IgD-negative memory B cell (primary cell): ENCODE results near the gene NACA2. TPM values are rescaled to one million over a fixed set of nuclear protein-coding genes. Genes with fewer than 3 reads are reported as not detected.
"Not testable (repeated sequence)": the region's sequence is repeated elsewhere in the genome, so short reads cannot be mapped to it uniquely, and the experiment has no call there.

Experiments used
- H3K27ac Mint-ChIP-seq, 3 donors: one replicate each; pipeline ENCODE4 v1.8.0; 2020 to 2022; ENCODE audit warnings: mild to moderate bottlenecking in 3 of 3, mixed read lengths in 3 of 3, moderate library complexity in 1 of 3
- H3K27me3 Mint-ChIP-seq: one replicate; pipeline ENCODE4 v1.8.0; 2021; ENCODE audit warnings: mixed read lengths
- H3K36me3 Mint-ChIP-seq: one replicate; pipeline ENCODE4 v1.8.0; 2020; ENCODE audit warnings: mild to moderate bottlenecking, mixed read lengths
- H3K4me1 Mint-ChIP-seq, 3 donors: one replicate each; pipeline ENCODE4 v1.8.0; 2020 to 2022; ENCODE audit warnings: mixed read lengths in 3 of 3, mild to moderate bottlenecking in 1 of 3
- H3K4me3 Mint-ChIP-seq, 4 donors: one replicate each; pipeline ENCODE4 v1.8.0; 2020 to 2022; ENCODE audit warnings: mild to moderate bottlenecking in 4 of 4, mixed read lengths in 4 of 4, moderate library complexity in 3 of 4
- H3K9me3 Mint-ChIP-seq, 3 donors: one replicate each; pipeline ENCODE4 v1.8.0; 2020 to 2021; ENCODE audit warnings: mixed read lengths in 3 of 3, mild to moderate bottlenecking in 1 of 3
- polyA plus RNA-seq: library from polyadenylated mRNA; unstranded; fragments of 300-500 nt; fragmentation: Illumina TruSeq; gene quantifications from one replicate; pipeline ENCODE4 v1.2.3, GENCODE V29; 2021

The NACA2 gene
- polyA plus RNA-seq, 1 donor from 2014 or later = not detected

DNA sequence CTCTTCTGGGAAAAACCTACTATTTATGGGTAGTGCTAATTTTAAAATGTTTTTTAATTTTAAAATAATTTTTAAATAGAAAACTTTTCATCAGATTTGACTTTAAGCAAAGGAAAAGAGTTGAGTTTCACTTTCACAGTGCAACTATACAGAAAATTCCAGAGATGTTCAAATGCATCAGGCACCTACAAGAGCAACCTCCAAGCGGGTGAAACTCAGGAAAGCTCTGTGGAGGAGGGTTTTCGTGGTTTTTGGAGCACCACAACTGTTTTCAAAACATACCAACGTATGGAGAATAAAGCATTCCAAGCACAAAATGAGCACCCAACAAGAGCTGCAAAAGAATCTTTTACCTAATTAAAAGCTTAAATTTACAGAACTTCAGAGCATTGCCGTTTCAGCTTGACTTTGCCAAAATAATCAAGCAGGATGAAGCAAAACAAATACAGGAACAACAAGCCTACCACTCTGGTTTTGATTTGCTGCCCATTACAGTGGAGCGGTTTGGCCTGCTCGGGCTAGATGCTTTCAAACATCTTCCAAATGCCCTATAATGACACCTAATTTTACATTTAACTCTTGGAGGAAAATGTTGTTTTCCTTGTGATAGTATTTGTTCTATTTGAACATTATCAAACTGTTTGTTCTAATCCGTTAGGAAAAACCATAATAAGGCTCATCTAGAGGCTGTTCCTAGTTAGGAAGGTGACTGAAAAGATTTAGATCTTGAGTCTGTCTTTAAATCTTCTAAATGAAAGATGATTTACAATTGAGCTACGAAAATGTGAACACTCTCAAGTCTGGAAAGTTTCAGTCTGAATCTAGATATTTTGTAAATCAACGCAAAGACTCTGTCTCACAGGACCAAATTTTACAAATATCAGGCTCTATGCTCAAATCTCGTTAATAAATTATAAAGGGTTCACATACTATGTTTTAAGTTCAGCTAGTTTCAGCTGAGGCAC is 34.5 kb downstream of the NACA2 start:
- H3K9me3 Mint-ChIP-seq = no peaks in the 10 kb centered on the region

GRCh38 chr17:61555127-61555566 is 35.9 kb downstream of the NACA2 start:
- Mint-ChIP-seq H3K9me3 (no peaks in the 10 kb centered on the region), H3K27me3 (peaks cover 25% of the 10 kb centered on the region), H3K4me1 (no peaks in the 10 kb centered on the region), H3K4me3 (no peak overlapping the region), H3K36me3 (no peaks in the 10 kb centered on the region), H3K27ac (no peak overlapping the region)

More for the DNA sequence above, 34.5 kb downstream of the NACA2 start:
- Mint-ChIP-seq H3K4me1 (no peaks in the 10 kb centered on the region), H3K4me3 (no peak overlapping the region), H3K36me3 (no peaks in the 10 kb centered on the region), H3K27me3 (peaks cover 20% of the 10 kb centered on the region), H3K27ac (no peak overlapping the region)

- no peaks in the 10 kb centered on the region for H3K36me3 Mint-ChIP-seq
- H3K27me3 Mint-ChIP-seq = peaks cover 27% of the 10 kb centered on the region
- no peak overlapping the region for H3K4me3 Mint-ChIP-seq
- H3K9me3 Mint-ChIP-seq = no peaks in the 10 kb centered on the region
- H3K4me1 Mint-ChIP-seq = no peaks in the 10 kb centered on the region
- no peak overlapping the region for H3K27ac Mint-ChIP-seq
These were observed 36.8 kb downstream of the NACA2 start for GRCh38 chr17:61554209-61554608.

DNA sequence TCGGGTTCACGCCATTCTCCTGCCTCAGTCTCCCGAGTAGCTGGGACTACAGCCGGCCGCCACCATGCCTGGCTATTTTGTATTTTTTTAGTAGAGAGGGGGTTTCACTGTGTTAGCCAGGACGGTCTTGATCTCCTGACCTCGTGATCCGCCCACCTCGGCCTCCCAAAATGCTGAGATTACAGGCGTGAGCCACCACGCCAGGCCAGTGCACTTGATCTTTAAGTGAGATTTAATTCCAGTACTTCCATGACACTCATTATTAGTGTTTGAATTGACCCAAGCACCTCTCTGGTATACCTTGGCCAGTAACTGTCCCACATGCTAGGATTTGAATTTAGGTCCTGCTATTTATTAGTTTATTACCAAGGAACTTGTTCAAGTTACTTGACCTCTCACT is 38.5 kb downstream of the NACA2 start:
- not testable (repeated sequence) for H3K4me1 Mint-ChIP-seq, H3K36me3 Mint-ChIP-seq, H3K9me3 Mint-ChIP-seq, H3K4me3 Mint-ChIP-seq, H3K27ac Mint-ChIP-seq
- peaks cover 28% of the 10 kb centered on the region for H3K27me3 Mint-ChIP-seq

GRCh38 chr17:61551255-61551742 is 39.7 kb downstream of the NACA2 start:
- H3K27ac Mint-ChIP-seq = no peak overlapping the region
- H3K27me3 Mint-ChIP-seq = peaks cover 27% of the 10 kb centered on the region
- no peak overlapping the region for H3K4me3 Mint-ChIP-seq
- no peaks in the 10 kb centered on the region for H3K36me3 Mint-ChIP-seq
- H3K9me3 Mint-ChIP-seq = no peaks in the 10 kb centered on the region
- H3K4me1 Mint-ChIP-seq = no peaks in the 10 kb centered on the region

DNA sequence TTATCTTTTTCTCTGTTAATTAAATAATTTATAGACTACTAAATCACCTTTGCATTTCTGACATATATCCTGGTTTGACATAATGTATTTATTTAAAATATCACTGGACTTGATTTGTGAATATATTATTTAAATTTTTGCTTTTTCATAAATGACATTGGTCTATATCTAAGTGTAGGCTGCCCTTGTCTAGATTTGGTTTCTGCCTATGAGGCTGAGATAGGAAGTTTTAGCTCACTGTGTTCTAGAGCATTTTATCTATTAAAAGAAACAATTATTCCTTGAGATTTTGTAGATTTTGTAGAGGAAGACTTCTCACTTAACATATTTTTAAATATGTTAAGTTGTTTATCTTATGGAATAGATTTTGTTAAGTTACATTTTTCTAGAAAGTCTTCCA is 43.9 kb downstream of the NACA2 start:
- H3K27me3 Mint-ChIP-seq = peaks cover 16% of the 10 kb centered on the region
- no peaks in the 10 kb centered on the region for H3K4me1 Mint-ChIP-seq
- H3K9me3 Mint-ChIP-seq = peaks cover 2 to 6% (median 4%) of the 10 kb centered on the region in 3 donors
- H3K36me3 Mint-ChIP-seq = no peaks in the 10 kb centered on the region
- no peak overlapping the region for H3K4me3 Mint-ChIP-seq
- no peak overlapping the region for H3K27ac Mint-ChIP-seq

GRCh38 chr17:61545335-61545938 is 45.6 kb downstream of the NACA2 start:
- Mint-ChIP-seq H3K9me3 (peaks cover 4 to 17% (median 13%) of the 10 kb centered on the region in 3 donors), H3K27me3 (peaks cover 14% of the 10 kb centered on the region)

GRCh38 chr17:61543786-61544415 is 47.1 kb downstream of the NACA2 start:
- Mint-ChIP-seq H3K27me3 (peaks cover 9% of the 10 kb centered on the region), H3K4me3 (no peak overlapping the region), H3K4me1 (no peaks in the 10 kb centered on the region), H3K9me3 (peaks cover 4 to 25% (median 13%) of the 10 kb centered on the region in 3 donors), H3K27ac (no peak overlapping the region), H3K36me3 (no peaks in the 10 kb centered on the region)

More at GRCh38 chr17:61545335-61545938, 45.6 kb downstream of the NACA2 start:
- no peak overlapping the region for H3K27ac Mint-ChIP-seq
- H3K4me1 Mint-ChIP-seq = no peaks in the 10 kb centered on the region
- no peaks in the 10 kb centered on the region for H3K36me3 Mint-ChIP-seq
- no peak overlapping the region for H3K4me3 Mint-ChIP-seq

GRCh38 chr17:61542027-61542426 is 49.0 kb downstream of the NACA2 start:
- H3K27me3 Mint-ChIP-seq = peaks cover 5% of the 10 kb centered on the region
- peaks cover 4 to 25% (median 13%) of the 10 kb centered on the region in 3 donors for H3K9me3 Mint-ChIP-seq
- no peaks in the 10 kb centered on the region for H3K4me1 Mint-ChIP-seq
- no peak overlapping the region for H3K27ac Mint-ChIP-seq
- H3K4me3 Mint-ChIP-seq = no peak overlapping the region
- H3K36me3 Mint-ChIP-seq = no peaks in the 10 kb centered on the region

- Mint-ChIP-seq H3K27me3 (peaks cover 2% of the 10 kb centered on the region), H3K9me3 (peaks cover 4 to 25% (median 13%) of the 10 kb centered on the region in 3 donors), H3K36me3 (no peaks in the 10 kb centered on the region), H3K4me1 (peaks cover 0 to 3% (median 0%) of the 10 kb centered on the region in 3 donors), H3K4me3 (no peak overlapping the region), H3K27ac (no peak overlapping the region)
These were observed 50.1 kb downstream of the NACA2 start for GRCh38 chr17:61540874-61541273.

Other genes starting within 250 kb of the NACA2 start
- gene TBX2, start 191.4 kb downstream of the NACA2 start, polyA plus RNA-seq = not detected
- not detected for gene TBX4, start 138.8 kb downstream of the NACA2 start, polyA plus RNA-seq